HFF-Myc (cell line): ENCODE measurements around the gene OTOP1.
"Not testable (repeated sequence)": the region's sequence is repeated elsewhere in the genome, so short reads cannot be mapped to it uniquely, and the experiment has no call there.

ENCODE experiments used
- DNase-seq: peaks from one replicate; pipeline ENCODE4 v3.0.0-alpha.2; 2011; ENCODE audit warnings: low read depth; ENCODE audit errors: extremely low read depth
- H3K4me3 ChIP-seq: replicated peaks from 2 replicates; pipeline ENCODE4 v1.5.1; 2011; ENCODE audit warnings: low read depth, mild to moderate bottlenecking, control low read depth, low read length
- TF ChIP-seq, protein P1 (sequence below): IDR thresholded peaks from 2 replicates; pipeline ENCODE4 v1.5.1; 2012; ENCODE audit warnings: mild to moderate bottlenecking, low read depth, low read length, control low read depth; ENCODE audit errors: missing control alignments

Gene OTOP1

GRCh38 chr4:4206204-4206603 lies 20.5 kb downstream of the OTOP1 start:
- H3K4me3 ChIP-seq: no peak overlapping the region
- DNase-seq: no peak
- TF ChIP-seq, protein P1, sequence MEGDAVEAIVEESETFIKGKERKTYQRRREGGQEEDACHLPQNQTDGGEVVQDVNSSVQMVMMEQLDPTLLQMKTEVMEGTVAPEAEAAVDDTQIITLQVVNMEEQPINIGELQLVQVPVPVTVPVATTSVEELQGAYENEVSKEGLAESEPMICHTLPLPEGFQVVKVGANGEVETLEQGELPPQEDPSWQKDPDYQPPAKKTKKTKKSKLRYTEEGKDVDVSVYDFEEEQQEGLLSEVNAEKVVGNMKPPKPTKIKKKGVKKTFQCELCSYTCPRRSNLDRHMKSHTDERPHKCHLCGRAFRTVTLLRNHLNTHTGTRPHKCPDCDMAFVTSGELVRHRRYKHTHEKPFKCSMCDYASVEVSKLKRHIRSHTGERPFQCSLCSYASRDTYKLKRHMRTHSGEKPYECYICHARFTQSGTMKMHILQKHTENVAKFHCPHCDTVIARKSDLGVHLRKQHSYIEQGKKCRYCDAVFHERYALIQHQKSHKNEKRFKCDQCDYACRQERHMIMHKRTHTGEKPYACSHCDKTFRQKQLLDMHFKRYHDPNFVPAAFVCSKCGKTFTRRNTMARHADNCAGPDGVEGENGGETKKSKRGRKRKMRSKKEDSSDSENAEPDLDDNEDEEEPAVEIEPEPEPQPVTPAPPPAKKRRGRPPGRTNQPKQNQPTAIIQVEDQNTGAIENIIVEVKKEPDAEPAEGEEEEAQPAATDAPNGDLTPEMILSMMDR: no peak

- H3K4me3 ChIP-seq: no peak overlapping the region
- no peak for DNase-seq
- TF ChIP-seq, protein P1: no peak
Measured at GRCh38 chr4:4204401-4204745, 22.4 kb downstream of the OTOP1 start.

- H3K4me3 ChIP-seq: no peak overlapping the region
- TF ChIP-seq, protein P1: no peak
- DNase-seq: no peak
Measured at GRCh38 chr4:4203688-4204400, 22.9 kb downstream of the OTOP1 start.

DNA sequence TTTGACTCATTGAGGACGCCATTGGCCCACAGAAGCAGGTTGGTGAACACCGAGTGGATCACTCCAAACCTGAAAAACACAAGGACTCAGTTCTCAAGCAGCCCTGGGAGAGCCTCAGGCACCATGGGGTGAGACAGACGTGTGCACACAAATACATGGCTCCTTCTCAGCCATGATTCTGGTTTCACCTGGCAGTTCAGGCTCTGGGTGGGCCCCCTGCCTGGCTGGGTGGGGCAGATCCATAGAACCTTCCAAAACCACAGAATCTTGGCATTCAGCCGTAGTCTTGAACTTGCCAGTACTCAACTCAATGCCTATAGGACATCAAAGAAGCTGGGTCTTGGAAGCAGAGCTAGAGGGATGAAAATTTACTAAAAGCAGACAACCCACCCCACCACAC lies 24.2 kb downstream of the OTOP1 start:
- DNase-seq: no peak
- TF ChIP-seq, protein P1: no peak
- no peak overlapping the region for H3K4me3 ChIP-seq

DNA sequence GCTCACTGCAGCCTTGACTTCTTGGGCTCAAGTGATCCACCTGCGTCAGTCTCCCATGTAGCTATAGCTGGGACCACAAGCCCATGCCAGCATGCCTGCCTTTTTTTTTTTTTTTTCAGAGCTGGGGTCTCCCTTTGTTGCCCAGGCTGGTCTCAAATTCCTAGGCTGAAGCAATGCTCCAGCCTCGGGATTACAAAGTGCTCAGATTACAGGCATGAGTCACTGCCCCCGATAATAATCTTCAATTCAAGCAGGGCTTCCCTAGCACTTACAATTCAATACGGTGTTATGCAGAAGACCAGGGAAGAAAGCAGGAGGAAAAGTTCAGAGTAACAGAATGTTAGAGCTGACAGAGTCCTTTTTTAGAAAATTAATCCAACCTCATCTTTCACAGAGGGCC lies 26.1 kb downstream of the OTOP1 start:
- no peak for DNase-seq
- TF ChIP-seq, protein P1: no peak
- H3K4me3 ChIP-seq: no peak overlapping the region

- TF ChIP-seq, protein P1: no peak
- no peak overlapping the region for H3K4me3 ChIP-seq
Measured at GRCh38 chr4:4195354-4195753, 31.4 kb downstream of the OTOP1 start.

GRCh38 chr4:4188557-4188956 lies 38.2 kb downstream of the OTOP1 start:
- H3K4me3 ChIP-seq, DNase-seq: not testable (repeated sequence)

More at GRCh38 chr4:4195354-4195753, 31.4 kb downstream of the OTOP1 start:
- DNase-seq: no peak
